ENCODE measurements around the gene CCDC187. TPM values are rescaled to one million over a fixed set of nuclear protein-coding genes. Genes with fewer than 3 reads are reported as not detected.

The CCDC187 gene
- total RNA-seq, 1 donor, result not detected

GRCh38 chr9:136222166-136222905 lies 81.6 kb downstream of the CCDC187 start:
- Histone ChIP-seq H3K27ac (ENCODE audit: low read depth, low read length) (no peak overlapping the region), H3K79me2 (ENCODE audit: insufficient read depth, low read length) (peaks cover 6% of the 10 kb centered on the region), H3K4me1 (ENCODE audit: insufficient read depth, low read length) (no peaks in the 10 kb centered on the region), H3K4me3 (ENCODE audit: insufficient read depth, low read length) (no peak overlapping the region), H2AFZ (ENCODE audit: low read length) (no peak overlapping the region), H3K9me3 (ENCODE audit: low read depth, low read length) (no peaks in the 10 kb centered on the region), H3K27me3 (ENCODE audit: insufficient read depth, low read length) (no peaks in the 10 kb centered on the region), H3K36me3 (ENCODE audit: insufficient read depth, low read length) (peaks cover 10% of the 10 kb centered on the region), H3K4me2 (ENCODE audit: insufficient read depth, low read length) (no peak overlapping the region), H4K20me1 (ENCODE audit: insufficient read depth, low read length) (peaks cover 39% of the 10 kb centered on the region)
- no peak for DNase-seq (ENCODE audit: insufficient read length, low spot score, missing footprints)
- no peak for TF ChIP-seq CTCF (IDR thresholded peaks at IDR 0.05; ENCODE audit: extremely low read depth, low read depth, low read length)

GRCh38 chr9:136220017-136220729 lies 83.7 kb downstream of the CCDC187 start:
- H3K9me3 ChIP-seq (ENCODE audit: low read depth, low read length), result no peaks in the 10 kb centered on the region
- no peak overlapping the region for H3K4me3 ChIP-seq (ENCODE audit: insufficient read depth, low read length)
- no peaks in the 10 kb centered on the region for H3K79me2 ChIP-seq (ENCODE audit: insufficient read depth, low read length)
- peaks cover 20% of the 10 kb centered on the region for H3K36me3 ChIP-seq (ENCODE audit: insufficient read depth, low read length)
- no peak for TF ChIP-seq CTCF (IDR thresholded peaks at IDR 0.05; ENCODE audit: extremely low read depth, low read depth, low read length)
- no peak overlapping the region for H3K4me2 ChIP-seq (ENCODE audit: insufficient read depth, low read length)
- peaks cover 24% of the 10 kb centered on the region for H4K20me1 ChIP-seq (ENCODE audit: insufficient read depth, low read length)
- DNase-seq (ENCODE audit: insufficient read length, low spot score, missing footprints), result no peak
- H3K27me3 ChIP-seq (ENCODE audit: insufficient read depth, low read length), result no peaks in the 10 kb centered on the region
- no peak overlapping the region for H2AFZ ChIP-seq (ENCODE audit: low read length)
- H3K4me1 ChIP-seq (ENCODE audit: insufficient read depth, low read length), result no peaks in the 10 kb centered on the region
- no peak overlapping the region for H3K27ac ChIP-seq (ENCODE audit: low read depth, low read length)

- peaks cover 22% of the 10 kb centered on the region for H4K20me1 ChIP-seq (ENCODE audit: insufficient read depth, low read length)
Observed at GRCh38 chr9:136219276-136219675, 84.6 kb downstream of the CCDC187 start.

More at GRCh38 chr9:136219276-136219675, 84.6 kb downstream of the CCDC187 start:
- Histone ChIP-seq H3K36me3 (ENCODE audit: insufficient read depth, low read length) (peaks cover 22% of the 10 kb centered on the region), H3K4me1 (ENCODE audit: insufficient read depth, low read length) (no peaks in the 10 kb centered on the region), H3K9me3 (ENCODE audit: low read depth, low read length) (no peaks in the 10 kb centered on the region), H3K79me2 (ENCODE audit: insufficient read depth, low read length) (no peaks in the 10 kb centered on the region), H3K4me3 (ENCODE audit: insufficient read depth, low read length) (no peak overlapping the region), H3K27ac (ENCODE audit: low read depth, low read length) (no peak overlapping the region), H2AFZ (ENCODE audit: low read length) (no peak overlapping the region), H3K4me2 (ENCODE audit: insufficient read depth, low read length) (no peak overlapping the region), H3K27me3 (ENCODE audit: insufficient read depth, low read length) (no peaks in the 10 kb centered on the region)
- no peak for DNase-seq (ENCODE audit: insufficient read length, low spot score, missing footprints)
- TF ChIP-seq CTCF (IDR thresholded peaks at IDR 0.05; ENCODE audit: extremely low read depth, low read depth, low read length), result no peak

All from osteoblast (primary cell).